ENCODE measurements around the gene FZD1.

GRCh38 chr7:91313113-91313512, 48.9 kb downstream of the FZD1 start:
- no peak for TF ChIP-seq CTCF (conservative IDR thresholded peaks at IDR 0.05; ENCODE audit: low read depth, low read length)
- TF ChIP-seq EZH2phosphoT487 (IDR thresholded peaks at IDR 0.05; ENCODE audit: borderline replicate concordance, low read length), result no peak
